Activated T-cell treated with anti-CD3 and anti-CD28 coated beads for 48 hours (primary cell): ENCODE data around the gene PHRF1.
A peak's percentile ranks its signal among the peaks of the same experiment; 100 is the strongest.

Source experiments
- DNase-seq: peaks from one replicate; pipeline ENCODE4 v3.0.0-alpha.2; 2020; ENCODE audit warnings: low read depth

Gene PHRF1

GRCh38 chr11:614623-615503, 38.6 kb downstream of the PHRF1 start:
- DNase-seq: no peak

DNA sequence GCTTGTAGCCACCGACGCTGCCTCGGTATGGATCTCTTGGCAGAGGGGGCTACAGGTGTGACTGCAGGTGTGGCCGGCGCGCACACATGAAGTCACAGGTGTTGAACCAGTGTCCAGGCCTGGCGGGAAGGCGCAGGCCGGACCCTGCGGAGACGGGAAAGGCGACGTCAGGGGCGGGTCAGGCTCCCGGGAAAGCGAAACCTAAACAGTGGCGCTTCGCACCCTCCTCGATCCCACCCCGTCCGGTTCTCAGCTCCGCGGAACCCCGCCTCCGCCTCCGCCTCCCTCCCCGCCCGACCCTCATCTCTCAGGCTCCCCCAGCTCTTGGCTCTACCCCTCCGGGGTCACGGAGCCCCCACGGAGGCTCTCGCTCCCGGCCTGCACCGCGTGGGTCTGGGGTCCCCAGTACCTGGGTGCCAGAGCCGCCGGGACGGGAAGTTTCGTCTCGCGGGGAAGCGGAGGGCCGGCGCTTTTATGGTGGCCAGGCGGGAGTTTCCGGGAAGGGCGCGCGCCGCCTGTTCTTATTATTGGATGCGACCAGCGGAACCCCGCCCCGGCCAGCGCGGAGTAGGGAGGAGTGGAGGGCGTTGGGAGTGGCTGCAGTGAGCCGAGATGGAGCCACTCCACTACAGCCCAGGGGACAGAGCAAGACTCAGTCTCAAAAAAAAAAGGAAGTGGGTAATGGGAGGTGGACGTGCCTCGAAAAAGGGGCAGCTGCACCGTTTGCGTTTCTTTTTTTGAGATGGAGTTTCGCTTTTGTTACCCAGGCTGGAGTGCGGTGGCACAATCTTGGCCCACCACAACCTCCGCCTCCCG, 39.4 kb downstream of the PHRF1 start, which contains the start of gene IRF7:
Gene IRF7, minus strand, starts transcription at position 447 of the 816 bp plus-strand sequence. CDS start 586 bp downstream, outside the sequence.
- DNase-seq: peak; percentile 83

- DNase-seq: no peak
Observed at GRCh38 chr11:616320-617198, 40.3 kb downstream of the PHRF1 start.

GRCh38 chr11:617199-617911, 41.1 kb downstream of the PHRF1 start:
- DNase-seq: no peak

DNA sequence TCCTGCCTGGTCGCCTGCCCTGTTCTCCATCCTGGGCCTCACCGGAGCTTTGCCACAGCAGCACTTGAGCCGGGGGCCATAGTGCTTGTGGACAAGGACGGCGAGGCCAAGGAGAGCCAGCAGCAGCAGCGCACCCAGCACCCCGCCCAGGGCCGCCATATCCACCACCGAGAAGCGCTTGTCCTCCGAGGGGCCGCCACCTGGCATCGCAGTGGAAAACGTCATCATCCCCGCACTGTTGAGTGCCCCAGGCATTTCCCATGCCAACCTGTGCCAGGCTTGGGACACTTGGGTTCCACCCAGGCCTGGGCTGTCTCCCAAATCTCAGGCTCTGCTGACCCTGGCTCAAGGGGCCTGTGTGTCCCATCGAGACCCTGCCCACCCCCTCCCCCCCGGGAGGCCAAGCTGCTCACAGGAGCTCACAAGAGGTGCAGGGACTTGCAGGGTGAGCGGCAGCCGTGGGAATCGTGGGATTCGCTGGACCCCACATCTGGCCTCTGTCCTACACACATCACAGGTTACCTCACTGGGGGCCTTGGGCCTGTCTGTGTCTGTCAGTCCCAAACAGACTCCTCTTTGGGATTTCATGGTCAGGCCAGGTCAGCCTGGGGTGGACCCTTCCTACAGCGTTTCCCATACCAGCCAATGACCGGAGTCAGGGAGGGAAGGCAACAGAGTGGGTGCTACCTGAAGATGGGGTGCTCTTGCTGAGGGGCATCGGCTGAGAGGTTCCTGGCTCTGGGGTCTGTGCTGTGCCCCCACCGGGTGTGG, 41.8 kb downstream of the PHRF1 start:
- DNase-seq: no peak

DNA sequence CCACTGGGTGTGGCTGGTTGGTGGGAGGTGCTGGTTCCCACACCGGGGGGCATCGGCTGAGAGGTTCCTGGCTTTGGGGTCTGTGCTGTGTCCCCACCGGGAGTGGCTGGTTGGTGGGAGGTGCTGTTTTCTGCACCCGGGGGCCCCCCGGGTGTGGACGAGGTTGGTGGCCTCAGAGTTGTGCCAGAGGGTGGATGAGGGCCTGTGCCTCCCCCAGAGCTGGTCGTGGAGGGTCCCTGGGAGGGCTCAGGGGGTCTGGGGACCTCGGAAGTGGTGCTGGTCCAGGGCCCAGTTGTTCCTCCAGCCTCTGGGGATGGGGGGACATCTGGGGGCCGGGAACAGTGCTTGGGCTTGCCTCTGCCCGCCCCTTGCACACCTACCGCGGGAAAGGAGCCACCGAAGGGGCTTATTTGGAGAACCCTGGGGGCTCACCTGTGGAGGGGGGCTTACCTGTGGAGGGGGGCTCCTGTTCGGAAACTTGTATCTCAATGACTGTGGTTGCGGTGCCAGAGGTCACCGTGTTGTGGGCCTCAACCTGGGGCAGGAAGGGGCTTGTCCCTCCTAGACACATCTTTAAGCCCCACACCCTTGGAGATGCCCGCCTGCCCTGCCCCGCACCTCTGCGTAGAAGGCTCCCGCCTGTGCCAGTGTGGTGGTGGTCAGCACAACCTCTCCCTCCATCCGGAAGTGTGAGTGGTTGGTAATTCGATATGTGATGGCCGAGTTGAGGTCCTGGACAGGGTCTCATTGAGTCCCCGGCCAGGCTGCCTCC, 42.8 kb downstream of the PHRF1 start:
- no peak for DNase-seq

- DNase-seq: no peak
Observed at GRCh38 chr11:619628-620050, 43.4 kb downstream of the PHRF1 start.

- no peak for DNase-seq
Observed at GRCh38 chr11:620201-620600, 43.9 kb downstream of the PHRF1 start.

- no peak for DNase-seq
Observed at GRCh38 chr11:620935-621814, 44.9 kb downstream of the PHRF1 start.

DNA sequence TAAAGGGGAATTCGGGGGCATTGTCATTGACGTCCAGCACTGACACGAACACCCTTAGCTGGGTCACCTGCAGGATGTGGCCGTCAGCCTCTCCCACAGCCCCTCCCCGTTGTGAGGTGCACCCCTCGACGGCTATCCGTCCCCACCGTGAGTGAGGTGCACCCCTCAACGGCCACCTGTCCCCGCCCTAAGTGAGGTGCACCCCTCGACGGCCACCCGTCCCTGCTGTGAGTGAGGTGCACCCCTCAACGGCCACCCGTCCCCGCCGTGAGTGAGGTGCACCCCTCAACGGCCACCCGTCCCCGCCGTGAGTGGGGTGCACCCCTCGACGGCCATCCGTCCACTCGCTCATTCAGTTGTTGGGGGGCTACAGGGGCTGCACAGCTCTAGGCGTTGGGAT, 45.6 kb downstream of the PHRF1 start:
- DNase-seq: no peak

GRCh38 chr11:623349-623869, 47.1 kb downstream of the PHRF1 start:
- DNase-seq: no peak

GRCh38 chr11:623999-624704, 47.9 kb downstream of the PHRF1 start:
- DNase-seq: no peak

DNA sequence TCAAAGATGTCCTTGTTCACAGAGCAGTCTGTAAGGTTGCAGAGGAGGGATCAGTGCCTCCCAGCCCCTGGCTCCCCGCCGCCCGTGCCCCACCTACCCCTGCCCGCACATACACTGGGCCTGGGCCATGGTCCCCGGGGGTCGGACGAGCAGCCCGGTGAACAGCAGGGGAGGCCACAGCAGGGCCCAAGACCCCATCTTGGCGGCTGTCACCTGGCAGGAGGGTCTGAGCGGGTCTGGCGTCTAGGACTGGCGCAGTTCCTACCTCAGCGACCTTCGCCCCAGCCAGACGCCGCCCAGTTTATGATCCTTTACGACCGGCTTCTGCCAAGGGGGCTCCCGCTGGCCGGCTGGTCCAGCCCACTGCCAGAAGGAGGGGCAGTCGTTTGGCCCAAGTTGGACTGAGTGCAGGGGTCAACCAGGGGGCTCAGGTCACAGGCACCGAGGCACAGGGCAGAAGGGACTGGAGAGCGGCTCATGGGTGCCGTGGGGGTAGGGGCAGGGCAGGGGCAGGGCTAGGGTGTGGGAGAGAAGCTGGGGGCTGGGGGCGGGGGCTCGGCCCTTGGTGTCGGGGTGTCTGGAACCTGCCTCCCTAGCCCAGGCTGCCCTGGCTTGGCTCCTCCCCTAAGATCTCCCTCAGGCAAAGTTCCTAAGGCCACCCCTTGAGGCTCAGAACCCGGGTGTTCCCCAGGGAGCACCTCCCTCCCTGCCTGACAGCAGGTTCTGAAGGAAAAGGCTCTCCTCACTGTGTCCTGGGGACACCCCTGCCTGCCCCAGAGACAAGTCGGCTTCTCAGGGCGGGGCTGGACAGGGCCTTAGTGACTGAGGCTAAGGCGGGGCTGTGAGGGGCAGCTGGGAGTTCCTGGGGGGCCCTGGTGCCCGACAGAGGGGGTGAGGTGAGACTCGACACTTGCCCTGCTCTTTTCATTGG, 48.7 kb downstream of the PHRF1 start, which contains the start of gene CDHR5:
Gene CDHR5, minus strand, starts transcription at position 251 of the 931 bp plus-strand sequence. Its CDS starts 53 bp downstream, at position 198.
- no peak for DNase-seq

DNA sequence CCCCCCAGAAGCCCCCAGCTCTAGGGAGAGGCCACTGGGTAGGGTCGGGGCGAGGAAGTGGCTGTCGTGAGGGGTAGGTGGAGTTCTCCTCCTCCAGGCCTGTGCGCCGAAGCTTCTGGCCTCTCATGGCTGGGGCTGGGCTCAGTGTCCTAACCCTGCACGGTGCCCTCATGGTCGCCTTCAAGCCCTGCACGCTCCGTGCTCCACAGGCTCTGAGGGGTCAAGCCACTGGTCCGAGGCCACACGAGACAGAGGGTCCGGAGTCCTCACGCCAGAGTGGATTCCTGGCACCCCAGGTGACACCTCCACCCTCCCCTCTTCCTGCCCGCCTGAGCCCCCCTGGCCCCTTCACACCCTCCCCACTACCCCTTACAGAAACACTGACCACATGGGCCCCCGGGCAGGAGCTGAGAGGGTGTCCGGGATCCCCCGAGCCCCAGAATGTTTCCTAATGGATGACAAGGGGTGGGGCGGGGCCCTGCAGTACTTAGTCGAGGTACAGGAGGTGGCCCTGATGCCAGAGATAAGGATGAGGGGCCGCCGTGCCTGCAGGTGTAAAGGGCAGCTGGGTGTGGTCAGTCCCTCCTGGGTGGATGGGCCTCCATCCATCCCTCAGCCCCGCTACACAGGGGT, 49.5 kb downstream of the PHRF1 start:
- DNase-seq: no peak

DNA sequence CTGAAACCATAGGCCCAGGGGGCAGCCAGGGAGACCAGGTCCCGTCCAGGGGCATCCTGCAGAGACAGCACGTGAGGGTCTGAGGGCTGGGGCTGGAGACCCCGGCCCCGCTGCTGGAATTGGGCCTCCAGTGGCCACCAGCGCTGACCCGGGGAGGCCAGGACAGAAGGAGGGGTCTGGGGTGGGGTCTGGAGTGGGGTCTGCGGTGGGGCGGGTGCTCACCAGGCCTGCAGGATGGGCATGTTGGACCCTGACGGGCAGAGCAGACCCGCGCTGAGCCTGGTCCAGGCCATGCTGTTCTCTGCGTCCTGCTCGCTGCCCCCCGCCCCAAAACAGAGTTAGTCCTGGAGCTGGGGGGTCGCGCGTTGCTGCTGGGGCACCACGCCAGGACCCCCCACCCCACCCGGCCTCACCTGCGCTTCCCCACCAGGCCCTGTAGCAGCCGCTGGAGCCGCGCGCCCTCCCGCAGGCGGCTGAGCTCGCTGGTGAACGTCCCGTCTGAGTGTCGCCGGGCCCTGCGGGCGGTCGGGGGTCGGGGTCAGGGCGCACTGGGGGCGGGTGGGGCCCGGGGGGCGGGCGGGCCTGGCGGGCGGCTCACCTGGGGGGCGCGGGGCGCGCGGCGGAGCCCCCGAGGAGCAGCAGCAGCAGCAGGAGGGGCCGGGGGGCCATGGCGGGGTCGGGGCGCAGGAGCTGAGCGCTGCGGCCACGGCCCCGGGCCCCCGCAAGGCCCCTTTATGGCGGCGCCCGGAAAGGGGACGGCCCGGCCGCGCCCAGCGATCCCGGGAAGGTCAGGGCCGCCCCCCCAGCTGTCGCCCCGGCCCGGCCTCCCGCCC, 50.4 kb downstream of the PHRF1 start, which contains the start of gene SCT:
Gene SCT, minus strand, starts transcription at position 707 of the 833 bp plus-strand sequence. Its CDS starts 38 bp downstream, at position 669.
- no peak for DNase-seq
